SK-MEL-5 (cell line): ENCODE data around the gene ZNF445. TPM values are rescaled to one million over a fixed set of nuclear protein-coding genes. Genes with fewer than 3 reads are reported as not detected.
"Not testable (repeated sequence)": the region's sequence is repeated elsewhere in the genome, so short reads cannot be mapped to it uniquely, and the experiment has no call there.

Experiments
- DNase-seq: peaks from one replicate; pipeline ENCODE4 v3.0.0-alpha.2; 2016; ENCODE audit warnings: low read depth, low spot score
- in situ Hi-C: cut with HindIII; loops from 2 replicates; pipeline ENCODE4 v1.10.0; 2016; ENCODE audit warnings: low sequenced_read_pairs, high pct_unique_total_duplicates, low pct_unique_long_range_greater_than_20kb
- total RNA-seq: library from RNA; depleted of rRNA; stranded (reverse); fragments of >200 nt; shearing (Covaris generic); gene quantifications from 2 replicates; pipeline ENCODE4 v1.2.3, GENCODE V29; 2014

ZNF445 gene
- total RNA-seq, 1 experiment from 2014 or later = 3.2 TPM

DNA sequence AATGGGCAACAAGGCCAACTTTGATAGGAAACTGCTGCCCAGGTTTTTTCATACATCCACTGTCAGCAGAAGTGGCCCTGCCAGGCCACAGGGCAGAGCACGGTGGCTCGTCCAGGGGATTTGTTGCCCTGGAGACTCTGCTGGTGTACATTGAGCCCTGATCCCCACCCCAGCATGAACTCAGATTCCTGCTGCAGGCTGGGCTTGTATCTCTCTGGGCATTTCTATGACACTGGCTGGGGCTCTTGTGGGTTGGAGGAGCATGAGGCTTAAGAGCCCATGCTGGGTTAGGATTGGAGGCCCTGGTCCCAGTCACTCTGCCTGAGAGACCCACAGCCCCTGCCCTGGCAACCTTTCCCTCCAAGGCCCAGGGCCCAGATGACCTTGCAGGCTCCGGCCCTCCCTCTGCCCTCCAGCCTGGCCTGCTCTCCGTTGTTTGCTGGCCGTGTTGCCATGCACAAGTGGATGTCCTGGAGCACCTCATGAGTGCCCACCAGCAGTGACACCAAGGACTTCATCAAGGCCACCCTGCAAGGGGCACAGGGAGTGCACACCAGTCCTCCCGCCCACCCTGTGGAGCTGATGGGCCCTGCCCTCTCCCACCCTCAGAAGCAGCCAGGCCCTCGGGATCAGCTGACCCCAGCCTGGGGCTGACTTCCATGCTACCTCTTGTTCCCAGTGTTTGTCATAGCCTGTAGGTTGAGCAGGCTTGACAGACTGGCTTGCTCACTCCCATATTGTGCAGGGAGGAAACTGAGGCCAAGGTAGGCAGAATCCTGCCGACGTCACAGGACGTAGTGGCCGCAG lies 58.2 kb downstream of the ZNF445 start:
- in situ Hi-C loops = no loop called here
- no peak for DNase-seq

DNA sequence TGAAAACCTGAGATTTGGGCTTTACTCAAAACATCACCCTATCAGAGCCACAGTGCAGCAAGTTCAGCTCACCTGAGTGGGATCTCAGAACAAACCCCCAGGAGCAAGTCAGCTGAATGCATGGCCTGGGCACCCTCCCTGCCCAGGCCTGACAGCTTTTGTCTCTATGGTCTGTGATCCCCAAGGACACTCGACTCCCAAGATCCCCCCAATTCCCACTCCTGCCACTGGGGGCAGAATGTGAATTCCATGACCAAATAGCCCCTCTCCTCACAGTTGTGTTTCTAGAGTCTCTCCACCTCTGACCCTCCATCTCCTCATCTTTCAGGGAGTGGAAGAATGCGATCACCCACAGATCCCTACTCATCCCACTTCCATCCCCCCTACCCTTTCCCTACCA lies 58.9 kb downstream of the ZNF445 start:
- no peak for DNase-seq

DNA sequence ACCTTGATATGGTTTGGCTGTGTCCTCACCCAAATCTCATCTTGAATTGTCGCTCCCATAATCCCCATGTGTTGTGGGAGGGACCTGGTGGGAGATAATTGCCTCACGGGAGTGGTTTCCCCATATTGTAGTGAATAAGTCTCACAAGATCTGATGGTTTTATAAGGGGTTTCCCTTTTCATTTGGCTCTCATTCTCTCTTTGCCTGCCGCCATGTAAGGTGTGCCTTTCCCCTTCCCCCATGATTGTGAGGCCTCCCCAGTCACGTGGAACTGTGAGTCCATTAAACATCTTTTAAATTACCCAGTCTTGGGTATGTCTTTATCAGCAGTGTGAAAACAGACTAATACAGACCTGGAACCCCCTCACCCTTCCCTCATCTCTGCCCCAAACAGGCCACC lies 59.4 kb downstream of the ZNF445 start:
- in situ Hi-C loops, DNase-seq: not testable (repeated sequence)

More for the DNA sequence above, 58.9 kb downstream of the ZNF445 start:
- in situ Hi-C loops = no loop called here

DNA sequence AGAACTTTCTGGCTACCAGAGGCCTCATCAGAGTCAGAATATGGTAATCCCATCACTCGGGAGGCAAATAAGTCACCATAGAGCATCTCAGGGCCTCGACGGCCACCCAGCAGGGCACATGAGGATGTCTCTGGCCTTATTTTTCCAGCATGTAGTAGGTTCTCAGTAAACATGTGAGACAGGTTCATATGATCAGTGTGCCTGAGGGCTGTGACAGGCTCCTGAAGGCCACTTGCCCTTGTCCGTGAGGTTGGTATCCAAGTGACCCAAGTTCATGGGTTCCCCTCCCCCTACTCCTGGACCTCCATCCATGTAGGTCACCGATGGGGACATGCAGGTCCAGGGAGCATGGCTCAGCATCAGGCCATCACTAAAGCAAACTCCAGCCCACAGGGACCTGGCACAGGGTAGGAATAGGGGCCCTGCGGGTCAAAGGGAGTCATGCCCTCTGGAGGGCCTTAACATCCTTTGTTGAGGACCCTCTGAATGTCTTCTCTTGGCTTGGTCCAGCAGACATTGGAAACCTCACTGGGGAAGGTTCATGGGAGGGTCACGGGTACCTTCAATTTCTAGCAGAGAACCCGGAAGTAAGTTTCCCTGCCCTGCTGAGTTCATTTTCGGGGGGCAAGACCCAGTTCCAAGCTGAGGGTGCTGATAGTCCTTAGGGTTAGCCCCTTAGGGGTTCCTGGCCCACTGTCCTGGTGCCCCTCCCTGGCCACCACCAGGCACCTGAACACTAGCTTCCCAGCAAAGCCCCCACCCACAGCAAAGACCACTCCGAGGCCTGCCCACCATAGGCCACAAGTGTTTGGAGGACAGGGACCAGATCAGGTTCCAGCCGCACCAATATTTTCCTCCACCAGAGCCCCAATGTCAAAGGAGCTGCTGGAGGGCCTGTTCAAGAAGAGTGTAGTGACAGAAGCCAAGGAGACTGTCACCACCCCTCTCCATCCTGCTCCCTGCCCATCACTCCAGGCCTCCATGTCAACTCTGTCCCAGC lies 61.1 kb downstream of the ZNF445 start:
- no peak for DNase-seq
- in situ Hi-C loops = no loop called here

DNA sequence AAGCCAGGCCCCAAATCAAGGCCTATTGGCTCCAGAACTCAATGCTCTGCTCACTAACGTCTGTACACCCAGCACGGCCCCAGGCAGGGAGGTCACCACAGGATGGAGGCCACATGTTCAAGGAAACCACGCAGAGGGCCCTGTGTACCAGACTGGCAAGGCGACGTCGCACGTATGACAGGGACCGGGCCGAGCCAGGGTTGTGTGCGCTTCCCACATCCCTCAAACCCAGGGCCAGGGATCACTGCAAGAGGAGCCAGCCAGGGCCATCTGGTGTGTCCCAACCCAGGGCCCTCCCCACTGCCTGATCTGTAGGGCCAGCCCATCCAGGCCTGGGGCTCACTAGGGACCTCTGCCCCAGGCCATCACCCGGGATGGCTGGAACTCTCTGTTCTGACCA lies 62.0 kb downstream of the ZNF445 start:
- in situ Hi-C loops = no loop called here
- no peak for DNase-seq

DNA sequence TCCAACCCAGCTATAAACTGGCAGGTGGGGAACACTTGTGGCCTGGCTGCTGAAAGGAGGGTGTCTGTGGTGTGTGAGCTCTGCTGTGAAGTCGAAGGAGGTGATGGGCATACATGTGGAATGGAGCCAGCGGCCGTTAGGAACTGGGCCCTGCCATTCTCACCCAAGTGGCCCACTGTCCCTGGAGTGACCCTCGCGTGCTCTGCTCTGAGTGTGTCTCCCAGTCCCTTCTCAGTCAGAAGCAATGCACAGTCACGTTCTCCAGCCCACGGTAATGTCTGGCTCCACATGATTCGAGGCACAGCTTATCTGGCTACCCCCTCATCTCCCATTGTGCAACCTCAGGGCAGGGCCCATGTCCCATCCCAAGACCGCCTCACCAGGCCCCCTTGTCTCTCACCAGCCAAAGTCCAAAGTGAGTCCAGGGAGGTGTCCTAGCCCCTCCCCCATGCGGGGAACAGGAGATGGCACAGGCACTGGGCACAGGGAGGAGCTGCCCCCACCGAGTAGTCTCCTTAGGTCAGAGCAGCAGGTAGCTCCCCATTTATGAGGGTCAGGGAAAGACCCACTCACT lies 62.9 kb downstream of the ZNF445 start:
- DNase-seq = no peak
- in situ Hi-C loops = no loop called here

DNA sequence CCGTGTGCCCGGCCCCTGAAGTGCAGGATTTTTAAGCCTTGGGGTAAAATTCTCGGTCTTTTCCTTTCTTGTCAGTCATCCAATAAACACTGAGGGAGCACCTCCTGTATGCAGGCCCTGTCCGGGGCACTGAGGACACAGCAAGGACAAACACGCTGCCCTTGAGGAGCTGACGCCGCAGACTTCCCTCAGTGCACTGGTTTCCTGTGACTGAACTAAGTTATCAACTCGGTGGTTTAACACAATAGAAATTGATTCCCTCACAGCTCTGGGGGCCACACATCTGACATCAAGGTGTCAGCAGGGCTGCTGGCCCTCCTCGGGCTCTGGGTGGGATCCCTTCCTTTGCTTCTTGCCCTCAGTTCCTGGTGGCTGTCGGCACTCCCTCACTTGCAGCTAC lies 65.1 kb downstream of the ZNF445 start:
- in situ Hi-C loops = no loop called here
- DNase-seq = no peak

DNA sequence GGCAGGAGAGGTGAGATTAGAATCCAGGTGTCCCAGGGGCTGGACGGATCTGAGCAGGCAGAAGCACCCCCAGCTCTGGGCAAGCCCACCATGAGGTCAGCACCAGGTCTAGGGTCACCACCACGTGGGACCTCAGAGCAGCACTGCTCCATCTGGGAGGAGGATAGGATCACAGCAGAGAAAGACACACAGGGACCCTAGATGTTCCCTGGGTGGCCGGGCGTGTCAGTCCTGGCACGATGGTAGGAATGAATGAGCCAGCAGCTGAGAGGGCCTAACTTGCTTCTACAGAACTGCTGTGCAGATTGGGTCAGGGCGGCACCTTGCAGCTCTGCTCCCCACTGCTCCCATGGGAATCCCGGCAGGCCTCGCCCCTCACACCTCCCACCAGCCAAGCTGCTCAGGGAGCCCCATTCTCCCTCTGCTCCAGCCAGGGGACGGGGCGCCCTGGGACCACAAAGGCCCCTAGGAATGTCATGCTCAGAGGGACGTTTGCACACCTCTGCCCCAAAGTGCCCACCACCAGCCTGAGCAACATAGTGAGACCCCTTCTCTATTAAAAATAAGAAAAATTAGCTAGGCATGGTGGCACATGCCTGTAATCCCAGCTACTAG lies 66.3 kb downstream of the ZNF445 start:
- DNase-seq = no peak
- in situ Hi-C loops = no loop called here

DNA sequence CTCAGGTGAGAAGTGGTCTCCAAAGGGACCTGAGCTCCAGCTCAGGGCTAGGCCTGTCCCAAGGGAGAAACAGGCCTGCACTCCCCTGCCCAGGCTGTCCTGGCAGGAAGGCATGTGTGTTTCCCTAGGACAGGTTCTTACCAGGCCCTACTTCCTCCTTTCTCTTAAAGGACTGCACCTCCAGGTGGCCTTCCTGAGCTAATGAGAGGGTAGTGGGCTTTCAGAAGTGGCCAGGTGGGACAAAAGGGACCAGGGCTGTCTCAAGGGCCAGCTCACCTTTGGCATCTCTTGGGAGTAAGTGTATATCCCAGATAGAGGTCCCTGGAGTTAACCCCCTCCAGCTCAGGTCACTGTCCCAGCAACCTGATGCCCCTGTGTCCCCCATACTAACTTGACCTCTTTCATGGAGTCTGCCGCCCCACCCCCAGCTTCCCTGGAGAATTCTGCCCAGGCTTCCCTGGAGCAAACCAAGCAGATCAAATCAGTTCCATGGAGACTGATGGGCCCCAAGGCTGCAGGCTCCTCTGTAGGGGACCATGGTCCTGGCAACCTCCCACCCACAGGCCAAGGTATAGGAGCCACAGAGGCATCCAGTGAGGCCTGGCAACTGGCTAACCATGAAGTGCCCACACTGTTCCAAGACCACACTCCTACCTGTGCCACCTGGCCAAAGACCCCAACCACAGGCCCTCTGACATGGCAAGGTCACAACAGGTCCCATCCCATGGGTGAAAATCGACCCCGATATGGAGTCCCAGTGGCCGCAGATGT lies 67.6 kb downstream of the ZNF445 start:
- DNase-seq = no peak
- in situ Hi-C loops = no loop called here

DNA sequence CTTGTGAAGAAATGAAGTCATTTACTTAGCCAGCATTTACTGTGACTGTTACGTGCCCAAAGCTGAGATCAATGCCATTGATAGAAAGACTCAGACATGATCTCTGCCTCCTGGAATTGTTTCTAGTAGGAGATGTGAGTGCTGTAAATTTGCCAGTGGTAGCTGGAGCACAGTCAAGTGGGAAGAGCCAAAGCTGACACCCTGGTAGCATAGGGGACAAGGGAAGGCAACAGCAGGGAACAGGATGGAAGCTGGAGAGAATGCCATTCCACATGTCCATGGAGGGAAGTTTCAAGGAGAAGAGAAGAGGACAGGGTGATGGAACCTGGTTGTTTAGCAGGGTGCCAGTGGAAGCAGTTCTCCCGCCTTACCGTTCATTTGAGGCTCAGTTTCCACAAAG lies 74.9 kb downstream of the ZNF445 start:
- DNase-seq = no peak
- in situ Hi-C loops = no loop called here

DNA sequence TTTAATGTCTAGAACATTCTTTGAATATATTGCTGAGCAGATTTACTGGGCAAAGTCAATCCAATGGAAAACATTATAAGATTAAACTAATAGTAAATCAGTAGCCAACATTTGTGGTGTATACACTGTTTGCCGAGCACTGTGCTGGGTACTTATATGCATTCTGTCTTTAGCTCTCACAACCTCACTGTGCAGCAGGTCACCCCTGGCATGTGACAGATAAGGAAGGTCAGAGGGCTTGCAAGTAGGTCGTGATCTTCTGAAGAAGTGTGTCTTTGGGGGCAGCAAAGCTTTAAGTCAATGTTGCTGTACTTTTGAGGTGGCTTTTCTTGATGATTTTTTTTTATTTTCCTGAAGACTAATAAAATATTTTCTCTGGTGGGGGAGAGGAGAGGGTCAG lies 76.7 kb downstream of the ZNF445 start:
- in situ Hi-C loops = no loop called here

DNA sequence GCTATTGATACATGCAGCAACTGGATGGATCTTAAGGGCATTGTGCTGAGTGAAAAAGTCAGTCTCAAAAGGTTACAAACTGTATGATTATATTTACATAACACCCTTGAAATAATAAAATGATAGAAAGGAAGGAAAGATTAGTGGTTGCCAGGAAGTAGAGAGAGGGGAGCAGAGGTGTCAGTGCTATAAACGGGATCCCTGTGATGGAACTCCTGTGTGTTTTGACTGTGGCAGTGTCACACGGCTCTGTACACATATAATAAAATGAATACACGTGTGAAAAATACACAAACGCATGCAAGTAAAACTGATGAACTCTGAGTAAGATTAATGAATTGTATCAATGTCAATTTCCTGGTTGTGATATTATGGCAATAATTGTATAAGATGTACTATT lies 78.6 kb downstream of the ZNF445 start:
- in situ Hi-C loops = no loop called here

More for the DNA sequence above, 76.7 kb downstream of the ZNF445 start:
- DNase-seq = no peak

DNA sequence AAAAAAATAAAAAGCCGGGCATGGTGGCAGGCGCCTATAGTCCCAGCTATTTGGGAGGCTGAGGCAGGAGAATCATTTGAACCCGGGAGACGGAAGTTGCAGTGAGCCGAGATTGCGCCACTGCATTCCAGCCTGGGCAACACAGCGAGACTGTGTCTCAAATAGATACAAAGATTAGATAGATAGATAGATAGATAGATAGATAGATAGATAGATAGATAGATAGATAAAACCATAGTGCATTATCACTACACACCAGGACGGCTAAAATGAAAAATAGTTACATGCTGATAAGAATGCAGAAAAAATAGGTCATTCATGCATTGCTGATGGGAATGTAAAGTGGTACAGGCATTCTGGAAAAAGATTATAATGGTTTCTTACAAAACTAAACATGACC lies 79.2 kb downstream of the ZNF445 start:
- in situ Hi-C loops, DNase-seq: not testable (repeated sequence)

More for the DNA sequence above, 78.6 kb downstream of the ZNF445 start:
- DNase-seq = no peak

DNA sequence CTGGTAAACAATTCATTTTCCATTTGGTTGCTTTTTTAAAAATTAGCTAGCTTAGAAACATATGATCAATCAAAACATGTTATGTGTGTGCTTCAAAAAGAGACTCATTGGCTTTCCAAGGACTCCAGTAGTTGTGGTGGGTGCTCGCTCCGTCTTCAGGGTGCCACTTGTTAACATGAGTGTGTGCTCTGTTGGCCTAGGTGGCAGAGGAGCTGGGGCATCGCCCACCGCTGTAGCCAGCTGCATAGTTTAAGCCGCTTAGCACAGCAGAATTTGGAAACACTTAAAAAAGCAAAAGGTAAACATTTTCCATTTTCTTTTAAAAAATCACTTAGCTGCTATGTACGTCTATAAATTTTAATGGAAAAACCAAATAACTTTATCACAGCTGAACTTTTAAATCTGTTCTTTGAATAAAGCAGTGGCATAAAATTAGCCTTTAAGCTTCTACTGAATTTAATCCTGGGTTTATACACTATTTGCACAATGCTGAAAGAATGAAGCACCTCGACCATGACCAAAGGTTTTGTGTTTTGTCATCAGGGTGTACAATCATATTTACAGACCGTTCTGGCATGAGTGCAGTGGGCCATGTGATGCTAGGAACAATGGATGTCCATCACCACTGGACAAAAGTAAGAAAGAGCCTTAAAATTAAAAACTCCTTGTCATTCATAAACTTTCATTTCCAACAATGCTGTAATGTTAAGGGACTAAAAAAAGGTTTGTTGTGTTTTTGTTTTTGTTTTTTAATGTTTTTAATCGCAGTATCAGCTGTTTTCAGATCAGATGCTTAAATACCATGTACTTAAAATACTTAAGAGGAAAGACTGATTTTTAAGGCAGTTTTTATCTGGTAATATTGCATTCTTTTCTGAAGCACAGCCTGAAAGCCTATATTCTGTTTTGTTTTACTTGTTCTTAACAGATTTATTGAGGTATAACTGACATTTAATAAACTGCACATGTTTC lies 81.0 kb downstream of the ZNF445 start:
- no peak for DNase-seq
- in situ Hi-C loops = no loop called here

DNA sequence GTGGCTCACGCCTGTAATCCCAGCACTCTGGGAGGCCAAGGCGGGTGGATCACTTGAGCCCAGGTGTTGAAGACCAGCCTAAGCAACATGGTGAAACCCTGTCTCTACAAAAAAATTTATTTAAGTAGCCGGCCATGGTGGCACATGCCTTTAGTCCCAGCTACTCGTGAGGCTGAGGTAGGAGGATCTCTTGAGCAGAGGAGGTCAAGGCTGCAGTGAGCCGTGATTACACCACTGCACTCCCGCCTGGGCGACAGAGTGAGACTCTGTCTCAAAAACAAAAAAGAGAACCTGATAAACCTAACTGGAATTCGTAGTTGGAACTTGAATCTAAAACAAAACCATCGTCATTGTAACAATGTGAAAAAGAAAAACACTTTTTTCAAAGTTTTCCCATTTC lies 81.8 kb downstream of the ZNF445 start:
- no peak for DNase-seq
- in situ Hi-C loops = no loop called here

DNA sequence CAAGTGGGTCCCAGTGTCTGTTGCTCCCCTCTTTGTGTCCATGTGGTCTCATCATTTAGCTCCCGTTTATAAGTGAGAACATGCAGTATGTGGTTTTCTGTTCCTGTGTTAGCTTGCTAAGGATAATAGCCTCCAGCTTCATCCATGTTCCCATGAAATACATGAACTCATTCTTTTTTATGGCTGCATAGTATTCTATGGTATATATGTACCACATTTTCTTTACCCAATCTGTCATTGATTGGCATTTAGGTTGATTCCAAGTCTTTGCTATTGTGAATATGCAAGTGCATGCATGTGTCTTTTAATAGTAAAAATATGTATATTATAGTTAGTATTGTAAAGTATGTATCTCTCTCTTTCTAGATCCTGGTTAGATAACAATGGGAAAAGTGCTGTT lies 85.0 kb downstream of the ZNF445 start:
- DNase-seq = no peak
- in situ Hi-C loops = no loop called here
